Gastroesophageal sphincter (tissue), 3 donors: Measurements from ENCODE around the gene BCAS3.

Experiments used
- CTCF ChIP-seq, 4 experiments: fragments of 200-600 bp in 2 of 4; fragments of 450-650 bp in 2 of 4; sonication (generic) in 1 of 4; IDR thresholded peaks; one replicate each; pipeline ENCODE4 v1.5.1; 2017 to 2019; ENCODE audit warnings: antibody characterized with exemption in 4 of 4, mild to moderate bottlenecking in 2 of 4, moderate library complexity in 2 of 4
- POLR2A ChIP-seq, 2 donors: fragments of 450-650 bp; IDR thresholded peaks; one replicate each; pipeline ENCODE4 v1.6.1; 2017; ENCODE audit warnings: antibody characterized with exemption in 2 of 2, mild to moderate bottlenecking in 2 of 2, moderate library complexity in 1 of 2

GRCh38 chr17:61053469-61053868, 375.8 kb downstream of the BCAS3 start:
- TF ChIP-seq CTCF (IDR thresholded peaks at IDR 0.05) (no peak), POLR2A (IDR thresholded peaks at IDR 0.05) (no peak)
